ENCODE measurements around the gene PAQR4. TPM values are rescaled to one million over a fixed set of nuclear protein-coding genes. Genes with fewer than 3 reads are reported as not detected.

PAQR4 gene
- total and polyA plus RNA-seq, 8 donors = 2.7 to 43.2 (median 9.7) TPM

- no peak overlapping the region for H3K4me3 ChIP-seq
- no peaks in the 10 kb centered on the region for H3K36me3 ChIP-seq
- no peak for DNase-seq
- peaks cover 0 to 34% (median 4%) of the 10 kb centered on the region in 3 donors for H3K27me3 ChIP-seq
- 29 to 50% (median 33%) methylated on average over 9 of the region's 9 CpGs for WGBS, 5 donors
- peaks cover 13 to 38% (median 34%) of the 10 kb centered on the region in 4 donors for H3K4me1 ChIP-seq
- intact Hi-C loops (cut with DNase I; ENCODE audit: low total_unique reads) = no loop called here
- no peaks in the 10 kb centered on the region for H3K9me3 ChIP-seq
- H3K27ac ChIP-seq = no peak overlapping the region
- TF ChIP-seq POLR2A (IDR thresholded peaks at IDR 0.05) = no peak
- TF ChIP-seq EP300 (IDR thresholded peaks at IDR 0.05) = no peak
- TF ChIP-seq POLR2AphosphoS5 (IDR thresholded peaks at IDR 0.05) = no peak
- TF ChIP-seq, protein P1, sequence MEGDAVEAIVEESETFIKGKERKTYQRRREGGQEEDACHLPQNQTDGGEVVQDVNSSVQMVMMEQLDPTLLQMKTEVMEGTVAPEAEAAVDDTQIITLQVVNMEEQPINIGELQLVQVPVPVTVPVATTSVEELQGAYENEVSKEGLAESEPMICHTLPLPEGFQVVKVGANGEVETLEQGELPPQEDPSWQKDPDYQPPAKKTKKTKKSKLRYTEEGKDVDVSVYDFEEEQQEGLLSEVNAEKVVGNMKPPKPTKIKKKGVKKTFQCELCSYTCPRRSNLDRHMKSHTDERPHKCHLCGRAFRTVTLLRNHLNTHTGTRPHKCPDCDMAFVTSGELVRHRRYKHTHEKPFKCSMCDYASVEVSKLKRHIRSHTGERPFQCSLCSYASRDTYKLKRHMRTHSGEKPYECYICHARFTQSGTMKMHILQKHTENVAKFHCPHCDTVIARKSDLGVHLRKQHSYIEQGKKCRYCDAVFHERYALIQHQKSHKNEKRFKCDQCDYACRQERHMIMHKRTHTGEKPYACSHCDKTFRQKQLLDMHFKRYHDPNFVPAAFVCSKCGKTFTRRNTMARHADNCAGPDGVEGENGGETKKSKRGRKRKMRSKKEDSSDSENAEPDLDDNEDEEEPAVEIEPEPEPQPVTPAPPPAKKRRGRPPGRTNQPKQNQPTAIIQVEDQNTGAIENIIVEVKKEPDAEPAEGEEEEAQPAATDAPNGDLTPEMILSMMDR (IDR thresholded peaks at IDR 0.05) = no peak
Observed at GRCh38 chr16:2985462-2985861, 16.3 kb downstream of the PAQR4 start.

DNA sequence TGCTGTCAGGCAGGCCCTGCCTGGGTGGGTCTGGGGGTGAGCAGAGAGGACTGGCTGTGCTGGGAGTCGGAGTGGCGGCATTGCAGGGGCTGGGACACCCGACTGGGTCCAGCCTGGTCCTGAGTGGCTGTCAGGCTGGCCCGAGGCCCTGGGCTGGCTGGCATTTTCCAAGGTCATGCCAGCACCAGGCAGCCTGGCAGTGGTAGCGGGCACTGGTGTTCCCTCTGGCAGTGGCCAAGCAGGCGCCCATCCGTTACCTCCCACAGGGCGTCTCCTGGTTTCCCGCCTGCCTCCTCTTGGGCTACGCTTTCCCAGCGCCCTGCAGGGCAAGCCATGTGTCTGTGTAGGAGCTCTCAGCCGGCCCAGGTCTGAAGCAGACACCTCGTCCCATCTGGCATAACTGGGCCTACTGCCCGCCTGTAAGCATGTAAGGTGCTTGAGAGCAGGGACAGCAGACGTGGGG lies 16.8 kb downstream of the PAQR4 start:
- H3K4me3 ChIP-seq = no peak overlapping the region
- H3K27ac ChIP-seq = no peak overlapping the region
- intact Hi-C loops (cut with DNase I; ENCODE audit: low total_unique reads) = no loop called here
- TF ChIP-seq EP300 (IDR thresholded peaks at IDR 0.05) = no peak
- TF ChIP-seq POLR2AphosphoS5 (IDR thresholded peaks at IDR 0.05) = no peak
- TF ChIP-seq POLR2A (IDR thresholded peaks at IDR 0.05) = no peak
- 26 to 70% (median 55%) methylated on average over 5 to 15 of the region's 15 CpGs for WGBS, 5 donors
- peaks cover 0 to 38% (median 8%) of the 10 kb centered on the region in 3 donors for H3K27me3 ChIP-seq
- H3K36me3 ChIP-seq = no peaks in the 10 kb centered on the region
- peak in 1 of 2 donors; percentile 68 for DNase-seq
- H3K9me3 ChIP-seq = no peaks in the 10 kb centered on the region
- peaks cover 10 to 38% (median 30%) of the 10 kb centered on the region in 4 donors for H3K4me1 ChIP-seq

- Histone ChIP-seq H3K27me3 (peaks cover 0 to 43% (median 8%) of the 10 kb centered on the region in 3 donors), H3K36me3 (no peaks in the 10 kb centered on the region), H3K27ac (no peak overlapping the region), H3K4me3 (no peak overlapping the region), H3K4me1 (peaks cover 6 to 32% (median 23%) of the 10 kb centered on the region in 4 donors), H3K9me3 (no peaks in the 10 kb centered on the region)
- DNase-seq = no peak
- intact Hi-C loops (cut with DNase I; ENCODE audit: low total_unique reads) = no loop called here
- TF ChIP-seq, protein P1 (IDR thresholded peaks at IDR 0.05) = no peak
- no peak for TF ChIP-seq POLR2AphosphoS5 (IDR thresholded peaks at IDR 0.05)
- TF ChIP-seq EP300 (IDR thresholded peaks at IDR 0.05) = no peak
- no peak for TF ChIP-seq POLR2A (IDR thresholded peaks at IDR 0.05)
- 71 to 79% (median 76%) methylated on average over 15 to 17 of the region's 17 CpGs for WGBS, 5 donors
Observed at GRCh38 chr16:2986623-2987188, 17.6 kb downstream of the PAQR4 start.

GRCh38 chr16:2987286-2987685 lies 18.1 kb downstream of the PAQR4 start:
- 83 to 93% (median 90%) methylated on average over 6 to 9 of the region's 9 CpGs for WGBS, 5 donors
- Histone ChIP-seq H3K4me3 (no peak overlapping the region), H3K4me1 (peaks cover 6 to 32% (median 23%) of the 10 kb centered on the region in 4 donors), H3K9me3 (no peaks in the 10 kb centered on the region), H3K27me3 (peaks cover 0 to 43% (median 8%) of the 10 kb centered on the region in 3 donors), H3K36me3 (no peaks in the 10 kb centered on the region), H3K27ac (no peak overlapping the region)
- DNase-seq = no peak
- TF ChIP-seq EP300 (IDR thresholded peaks at IDR 0.05) = no peak
- TF ChIP-seq POLR2A (IDR thresholded peaks at IDR 0.05) = no peak
- TF ChIP-seq, protein P1 (IDR thresholded peaks at IDR 0.05) = no peak
- TF ChIP-seq POLR2AphosphoS5 (IDR thresholded peaks at IDR 0.05) = no peak
- intact Hi-C loops (cut with DNase I; ENCODE audit: low total_unique reads) = no loop called here

- Histone ChIP-seq H3K36me3 (no peaks in the 10 kb centered on the region), H3K27ac (no peak overlapping the region), H3K9me3 (no peaks in the 10 kb centered on the region), H3K27me3 (peaks cover 0 to 43% (median 8%) of the 10 kb centered on the region in 3 donors), H3K4me1 (peaks cover 6 to 32% (median 23%) of the 10 kb centered on the region in 4 donors), H3K4me3 (no peak overlapping the region)
- TF ChIP-seq EP300 (IDR thresholded peaks at IDR 0.05) = no peak
- TF ChIP-seq, protein P1 (IDR thresholded peaks at IDR 0.05) = no peak
- TF ChIP-seq POLR2A (IDR thresholded peaks at IDR 0.05) = no peak
- TF ChIP-seq POLR2AphosphoS5 (IDR thresholded peaks at IDR 0.05) = no peak
- peak in 1 of 2 donors; percentile 59 for DNase-seq
- WGBS, 5 donors = 55 to 79% (median 75%) methylated on average over 7 to 8 of the region's 8 CpGs
- intact Hi-C loops (cut with DNase I; ENCODE audit: low total_unique reads) = no loop called here
Observed at GRCh38 chr16:2987833-2988232, 18.7 kb downstream of the PAQR4 start.
